ENCODE measurements around the gene TMEM51.

Gene TMEM51

GRCh38 chr1:15224259-15224869, 70.8 kb downstream of the TMEM51 start:
- in situ Hi-C loops (cut with MboI; ENCODE audit: low pct_unique_long_range_greater_than_20kb, low sequenced_read_pairs), result no loop called here
- no peak for DNase-seq

DNA sequence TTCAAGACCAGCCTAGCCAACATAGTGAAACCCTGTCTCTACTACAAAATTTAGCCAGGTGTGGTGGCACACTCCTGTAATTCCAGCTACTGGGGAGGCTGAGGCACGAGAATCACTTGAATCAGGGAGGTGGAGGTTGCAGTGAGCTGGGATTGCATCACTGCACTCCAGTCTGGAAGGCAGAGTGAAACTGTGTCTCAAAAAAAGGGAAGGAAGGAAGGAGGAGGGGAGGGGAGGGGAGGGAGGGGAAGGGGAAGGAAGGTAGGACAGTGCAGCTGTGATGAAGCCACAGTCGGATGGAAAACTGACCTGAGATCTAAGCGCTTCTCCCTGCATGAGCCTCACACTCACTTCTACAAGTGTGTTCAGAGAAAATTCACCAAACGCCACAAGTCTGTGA, 71.4 kb downstream of the TMEM51 start:
- in situ Hi-C loops (cut with MboI; ENCODE audit: low pct_unique_long_range_greater_than_20kb, low sequenced_read_pairs), result no loop called here
- DNase-seq, result peak; percentile 35

- no peak for DNase-seq
- in situ Hi-C loops (cut with MboI; ENCODE audit: low pct_unique_long_range_greater_than_20kb, low sequenced_read_pairs), result no loop called here
These were observed 71.9 kb downstream of the TMEM51 start for GRCh38 chr1:15225461-15225860.

- DNase-seq, result no peak
- in situ Hi-C loops (cut with MboI; ENCODE audit: low pct_unique_long_range_greater_than_20kb, low sequenced_read_pairs), result no loop called here
These were observed 73.1 kb downstream of the TMEM51 start for GRCh38 chr1:15226388-15227255.

DNA sequence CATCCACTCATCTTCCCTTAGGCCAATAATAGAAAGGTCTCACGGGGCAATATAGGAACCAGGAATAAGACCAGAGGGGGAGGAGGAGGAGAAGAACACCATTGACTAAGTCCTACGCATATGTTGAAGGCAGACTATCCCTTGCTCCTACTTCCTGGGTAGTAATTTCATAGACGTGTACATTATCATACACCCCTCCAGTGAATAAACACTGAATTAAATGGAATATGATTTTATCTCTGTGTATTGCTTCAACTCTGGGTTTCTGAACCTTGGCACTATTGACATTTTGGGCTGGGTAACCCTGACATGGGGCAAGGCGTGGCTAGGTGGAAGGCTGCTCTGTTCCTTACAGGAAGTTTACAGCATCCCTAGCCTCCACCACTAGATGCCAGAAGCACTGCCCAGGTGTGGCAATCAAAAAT, 76.2 kb downstream of the TMEM51 start:
- in situ Hi-C loops (cut with MboI; ENCODE audit: low pct_unique_long_range_greater_than_20kb, low sequenced_read_pairs), result no loop called here
- DNase-seq, result no peak

DNA sequence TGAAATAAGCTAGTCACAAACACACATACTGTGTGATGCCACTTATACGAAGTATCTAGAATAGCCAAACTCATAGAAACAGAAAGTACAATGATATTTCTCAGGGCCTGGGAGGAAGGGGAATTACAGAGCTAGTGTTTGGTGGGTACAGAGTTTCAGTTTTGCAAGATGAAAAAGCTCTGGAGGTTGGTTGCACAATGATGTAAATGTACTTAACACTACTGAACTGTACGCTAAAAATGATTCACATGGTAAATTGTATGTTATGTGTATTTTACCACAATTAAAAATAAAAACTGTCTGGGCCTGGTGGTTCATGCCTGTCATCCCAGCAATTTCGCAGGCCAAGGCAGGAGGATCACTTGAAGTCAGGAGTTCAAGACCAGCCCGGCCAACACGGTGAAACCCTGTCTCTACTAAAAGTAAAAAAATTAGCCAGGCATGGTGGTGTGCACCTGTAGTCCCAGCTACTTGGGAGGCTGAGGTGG, 78.2 kb downstream of the TMEM51 start:
- no peak for DNase-seq
- in situ Hi-C loops (cut with MboI; ENCODE audit: low pct_unique_long_range_greater_than_20kb, low sequenced_read_pairs), result no loop called here

GRCh38 chr1:15233689-15234088, 80.1 kb downstream of the TMEM51 start:
- no peak for DNase-seq
- in situ Hi-C loops (cut with MboI; ENCODE audit: low pct_unique_long_range_greater_than_20kb, low sequenced_read_pairs), result no loop called here

- no peak for DNase-seq
- in situ Hi-C loops (cut with MboI; ENCODE audit: low pct_unique_long_range_greater_than_20kb, low sequenced_read_pairs), result no loop called here
These were observed 82.8 kb downstream of the TMEM51 start for GRCh38 chr1:15236321-15236721.

- no peak for DNase-seq
- in situ Hi-C loops (cut with MboI; ENCODE audit: low pct_unique_long_range_greater_than_20kb, low sequenced_read_pairs), result no loop called here
These were observed 83.2 kb downstream of the TMEM51 start for GRCh38 chr1:15236746-15237145.

- in situ Hi-C loops (cut with MboI; ENCODE audit: low pct_unique_long_range_greater_than_20kb, low sequenced_read_pairs), result no loop called here
- DNase-seq, result no peak
These were observed 85.2 kb downstream of the TMEM51 start for GRCh38 chr1:15238789-15239188.

GRCh38 chr1:15242766-15243165, 89.2 kb downstream of the TMEM51 start:
- in situ Hi-C loops (cut with MboI; ENCODE audit: low pct_unique_long_range_greater_than_20kb, low sequenced_read_pairs), result no loop called here
- DNase-seq, result no peak

- DNase-seq, result no peak
- in situ Hi-C loops (cut with MboI; ENCODE audit: low pct_unique_long_range_greater_than_20kb, low sequenced_read_pairs), result no loop called here
These were observed 89.9 kb downstream of the TMEM51 start for GRCh38 chr1:15243275-15244043.

GRCh38 chr1:15244813-15245212, 91.3 kb downstream of the TMEM51 start:
- DNase-seq, result peak; percentile 33

GRCh38 chr1:15245593-15246360, 92.2 kb downstream of the TMEM51 start:
- DNase-seq, result peak; percentile 84
- in situ Hi-C loops (cut with MboI; ENCODE audit: low pct_unique_long_range_greater_than_20kb, low sequenced_read_pairs), result no loop called here

More at GRCh38 chr1:15244813-15245212, 91.3 kb downstream of the TMEM51 start:
- in situ Hi-C loops (cut with MboI; ENCODE audit: low pct_unique_long_range_greater_than_20kb, low sequenced_read_pairs), result no loop called here

DNA sequence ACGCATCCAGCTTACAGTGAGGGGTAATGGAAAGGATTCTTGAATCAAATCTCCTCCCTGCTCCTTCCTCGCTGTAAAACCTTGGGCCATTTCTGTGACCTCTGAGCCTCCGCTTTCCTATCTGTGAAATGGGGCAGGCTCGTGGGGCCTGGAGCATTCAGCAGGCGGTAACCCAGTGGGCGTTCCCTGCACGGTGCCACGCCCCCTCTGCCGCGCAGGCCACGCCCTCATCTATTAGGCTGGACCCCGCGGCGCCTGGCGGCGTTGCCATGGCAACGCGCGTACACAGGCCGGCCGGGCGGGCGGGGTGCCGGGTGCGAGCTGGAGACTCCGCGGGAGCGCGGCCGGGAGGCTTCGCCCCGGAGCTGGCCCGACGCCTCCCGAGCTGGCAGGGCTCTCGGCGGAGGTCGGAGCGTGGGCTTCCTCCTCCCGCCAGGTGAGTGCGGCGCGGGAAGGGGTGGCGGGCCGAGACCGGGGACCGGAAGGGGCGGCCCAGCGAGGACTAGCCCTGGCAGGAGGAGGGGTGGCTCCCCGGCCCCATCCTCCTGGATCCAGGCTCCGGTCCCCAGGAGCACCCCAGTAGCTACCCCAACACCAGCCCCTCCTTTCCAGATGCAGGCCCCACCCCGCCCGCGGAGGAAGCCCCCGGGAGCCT, 93.5 kb downstream of the TMEM51 start, which contains the start of gene FHAD1:
TSS of gene FHAD1 (plus strand) at position 264 of the 655 bp plus-strand sequence. CDS start 4,562 bp downstream, outside the sequence.
- no peak for DNase-seq
- in situ Hi-C loops (cut with MboI; ENCODE audit: low pct_unique_long_range_greater_than_20kb, low sequenced_read_pairs), result no loop called here

DNA sequence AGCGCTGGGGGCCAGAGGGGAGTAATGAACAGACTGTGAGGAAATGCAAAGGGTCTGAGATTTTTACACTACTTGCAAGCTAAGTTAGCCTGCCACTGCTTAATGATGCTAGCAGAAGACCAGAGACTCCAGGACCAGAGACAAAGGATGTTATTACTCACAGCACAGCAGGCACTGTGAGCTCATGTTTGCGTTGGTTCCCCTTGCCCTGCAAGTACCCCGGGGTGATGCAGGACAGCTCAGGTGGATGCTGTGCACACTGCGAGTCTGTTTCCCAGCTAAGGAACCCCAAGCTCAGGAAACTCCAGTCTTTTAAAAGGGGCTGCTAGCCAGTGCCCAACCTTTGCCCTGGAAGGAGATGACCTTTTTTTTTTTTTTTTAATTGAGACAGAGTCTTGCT, 94.7 kb downstream of the TMEM51 start:
- in situ Hi-C loops (cut with MboI; ENCODE audit: low pct_unique_long_range_greater_than_20kb, low sequenced_read_pairs), result no loop called here
- DNase-seq, result no peak

GRCh38 chr1:15249081-15249480, 95.5 kb downstream of the TMEM51 start:
- DNase-seq, result peak; percentile 81
- in situ Hi-C loops (cut with MboI; ENCODE audit: low pct_unique_long_range_greater_than_20kb, low sequenced_read_pairs), result no loop called here

All from KBM-7 (cell line).